OCI-LY3 (cell line): ENCODE results near the gene FAM168B.

Source experiments
- H2AFZ ChIP-seq: fragments of 200-600, 300-600 bp; shearing (Covaris generic); 2 replicates; pipeline ENCODE4 v1.6.0; 2014; ENCODE audit warnings: antibody characterized with exemption, low read depth, low read length
- H3K27ac ChIP-seq: fragments of 200-600, 300-600 bp; sonication (generic); 2 replicates; pipeline ENCODE4 v1.5.1; 2014; ENCODE audit warnings: mild to moderate bottlenecking, low read length, moderate library complexity, mixed read lengths
- H3K27me3 ChIP-seq: fragments of 200-600, 300-600 bp; sonication (generic); 2 replicates; pipeline ENCODE4 v1.6.1; 2014; ENCODE audit warnings: low read depth, low read length, mixed read lengths
- H3K36me3 ChIP-seq: fragments of 200-600, 300-600 bp; sonication (generic); replicated peaks from 2 replicates; pipeline ENCODE3; 2014; ENCODE audit warnings: low read depth, low read length, mixed read lengths
- H3K4me1 ChIP-seq: fragments of 300-600, 200-600 bp; sonication (generic); 2 replicates; pipeline ENCODE4 v1.6.1; 2014; ENCODE audit warnings: low read length, mixed read lengths
- H3K4me2 ChIP-seq: fragments of 200-600, 300-600 bp; sonication (generic); 2 replicates; pipeline ENCODE4 v1.6.1; 2014; ENCODE audit warnings: low read length, mixed read lengths
- H3K4me3 ChIP-seq: fragments of 300-600, 200-600 bp; sonication (generic); 2 replicates; pipeline ENCODE4 v1.5.1; 2014; ENCODE audit warnings: antibody characterized with exemption, mild to moderate bottlenecking, low read length, moderate library complexity
- H3K79me2 ChIP-seq: fragments of 300-600, 200-600 bp; shearing (Covaris generic); 2 replicates; pipeline ENCODE4 v1.6.1; 2014; ENCODE audit warnings: mild to moderate bottlenecking, low read length, mixed read lengths
- H3K9ac ChIP-seq: fragments of 300-600, 200-600 bp; shearing (Covaris generic); 2 replicates; pipeline ENCODE4 v1.6.0; 2014; ENCODE audit warnings: mild to moderate bottlenecking, low read length, moderate library complexity
- H3K9me3 ChIP-seq: fragments of 200-600, 300-600 bp; shearing (Covaris generic); 2 replicates; pipeline ENCODE4 v1.6.1; 2014; ENCODE audit warnings: low read length, mixed read lengths; ENCODE audit not compliant: insufficient read depth
- H4K20me1 ChIP-seq: fragments of 200-600, 300-600 bp; sonication (generic); 2 replicates; pipeline ENCODE4 v1.6.1; 2016; ENCODE audit warnings: low read length, mixed read lengths; ENCODE audit not compliant: insufficient read depth
- EZH2phosphoT487 ChIP-seq: fragments of 200-600 bp; shearing (Covaris generic); IDR thresholded peaks from 2 replicates; pipeline ENCODE4 v1.6.1; 2018; ENCODE audit warnings: antibody characterized with exemption, mixed run types, low read depth
- TF ChIP-seq, protein P1 (sequence below): fragments of 200-600, 300-600 bp; sonication (generic); IDR thresholded peaks from 2 replicates; pipeline ENCODE4 v1.5.1; 2014; ENCODE audit warnings: antibody characterized with exemption, low read length, low read depth

FAM168B gene

GRCh38 chr2:131052741-131053263, 40.5 kb downstream of the FAM168B start:
- Histone ChIP-seq H3K9me3 (no peaks in the 10 kb centered on the region), H3K4me1 (no peaks in the 10 kb centered on the region), H3K27ac (no peak overlapping the region), H3K4me2 (no peak overlapping the region), H3K27me3 (no peaks in the 10 kb centered on the region), H4K20me1 (peaks cover 27% of the 10 kb centered on the region), H3K4me3 (no peak overlapping the region), H3K36me3 (peaks cover 78% of the 10 kb centered on the region), H3K9ac (no peak overlapping the region), H2AFZ (no peak overlapping the region), H3K79me2 (peaks cover 42% of the 10 kb centered on the region)
- TF ChIP-seq EZH2phosphoT487, result no peak
- TF ChIP-seq, protein P1, sequence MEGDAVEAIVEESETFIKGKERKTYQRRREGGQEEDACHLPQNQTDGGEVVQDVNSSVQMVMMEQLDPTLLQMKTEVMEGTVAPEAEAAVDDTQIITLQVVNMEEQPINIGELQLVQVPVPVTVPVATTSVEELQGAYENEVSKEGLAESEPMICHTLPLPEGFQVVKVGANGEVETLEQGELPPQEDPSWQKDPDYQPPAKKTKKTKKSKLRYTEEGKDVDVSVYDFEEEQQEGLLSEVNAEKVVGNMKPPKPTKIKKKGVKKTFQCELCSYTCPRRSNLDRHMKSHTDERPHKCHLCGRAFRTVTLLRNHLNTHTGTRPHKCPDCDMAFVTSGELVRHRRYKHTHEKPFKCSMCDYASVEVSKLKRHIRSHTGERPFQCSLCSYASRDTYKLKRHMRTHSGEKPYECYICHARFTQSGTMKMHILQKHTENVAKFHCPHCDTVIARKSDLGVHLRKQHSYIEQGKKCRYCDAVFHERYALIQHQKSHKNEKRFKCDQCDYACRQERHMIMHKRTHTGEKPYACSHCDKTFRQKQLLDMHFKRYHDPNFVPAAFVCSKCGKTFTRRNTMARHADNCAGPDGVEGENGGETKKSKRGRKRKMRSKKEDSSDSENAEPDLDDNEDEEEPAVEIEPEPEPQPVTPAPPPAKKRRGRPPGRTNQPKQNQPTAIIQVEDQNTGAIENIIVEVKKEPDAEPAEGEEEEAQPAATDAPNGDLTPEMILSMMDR, result no peak

DNA sequence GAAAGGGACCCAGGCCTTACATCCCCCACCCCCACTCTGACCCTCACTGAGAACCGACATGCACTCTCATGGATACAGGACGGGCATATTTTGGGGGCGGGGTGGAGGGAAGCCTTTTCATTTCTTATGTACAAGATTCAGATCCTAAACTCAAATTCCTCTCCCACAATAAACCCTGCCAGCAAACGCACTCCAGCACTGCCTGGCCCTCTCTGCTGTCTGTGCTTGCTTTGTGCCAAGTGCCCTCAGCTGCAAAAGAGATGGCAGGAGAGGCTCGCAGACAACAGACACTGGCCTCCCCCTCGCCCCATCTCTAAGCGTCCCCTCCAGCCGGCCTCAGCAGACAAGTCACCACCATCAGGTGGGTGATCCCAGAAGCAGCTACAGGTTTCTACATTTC, 42.4 kb downstream of the FAM168B start:
- no peak for TF ChIP-seq EZH2phosphoT487
- TF ChIP-seq, protein P1, result no peak

GRCh38 chr2:131049150-131049718, 44.0 kb downstream of the FAM168B start:
- Histone ChIP-seq H3K9ac (no peak overlapping the region), H4K20me1 (peaks cover 6% of the 10 kb centered on the region; the same call in 1 of the 2 replicates), H3K27me3 (no peaks in the 10 kb centered on the region), H3K9me3 (no peaks in the 10 kb centered on the region), H3K4me1 (no peaks in the 10 kb centered on the region), H3K79me2 (peaks cover 7% of the 10 kb centered on the region), H3K36me3 (peaks cover 47% of the 10 kb centered on the region), H3K4me2 (no peak overlapping the region), H2AFZ (no peak overlapping the region), H3K27ac (no peak overlapping the region), H3K4me3 (no peak overlapping the region)
- TF ChIP-seq, protein P1, result no peak
- no peak for TF ChIP-seq EZH2phosphoT487

More for the DNA sequence above, 42.4 kb downstream of the FAM168B start:
- Histone ChIP-seq H3K27me3 (no peaks in the 10 kb centered on the region), H3K79me2 (peaks cover 24% of the 10 kb centered on the region), H3K9ac (no peak overlapping the region), H3K27ac (no peak overlapping the region), H2AFZ (no peak overlapping the region), H3K36me3 (peaks cover 63% of the 10 kb centered on the region), H3K4me3 (no peak overlapping the region), H3K4me2 (no peak overlapping the region), H4K20me1 (peaks cover 11% of the 10 kb centered on the region), H3K4me1 (no peaks in the 10 kb centered on the region), H3K9me3 (no peaks in the 10 kb centered on the region)

DNA sequence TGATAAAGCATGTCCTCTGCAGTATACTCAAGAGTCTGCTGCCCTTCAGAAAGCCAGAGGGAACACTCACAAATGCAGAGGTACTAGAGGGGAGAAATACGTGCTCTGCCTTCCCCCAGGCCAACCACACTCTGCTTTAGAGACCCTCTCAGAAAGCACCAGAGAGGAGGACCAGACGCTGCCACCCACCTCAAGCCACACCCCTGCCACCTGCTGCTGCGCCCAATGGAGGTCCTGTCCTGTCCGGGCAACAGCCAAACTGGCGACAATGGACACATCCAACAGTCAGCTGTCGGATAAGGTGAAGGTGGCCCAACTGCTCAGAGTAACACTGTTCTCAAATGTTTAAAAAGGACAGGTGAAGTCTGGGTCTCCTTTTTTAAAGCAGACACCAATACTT, 44.6 kb downstream of the FAM168B start:
- TF ChIP-seq, protein P1, result no peak
- TF ChIP-seq EZH2phosphoT487, result no peak
- Histone ChIP-seq H3K27ac (no peak overlapping the region), H4K20me1 (peaks cover 6% of the 10 kb centered on the region; the same call in 1 of the 2 replicates), H3K9me3 (no peaks in the 10 kb centered on the region), H3K27me3 (no peaks in the 10 kb centered on the region), H3K9ac (no peak overlapping the region), H3K36me3 (peaks cover 47% of the 10 kb centered on the region), H3K4me2 (no peak overlapping the region), H3K79me2 (peaks cover 6% of the 10 kb centered on the region; the same call in 1 of the 2 replicates), H3K4me3 (no peak overlapping the region), H2AFZ (no peak overlapping the region), H3K4me1 (no peaks in the 10 kb centered on the region)
